A673 (cell line): ENCODE results near the gene CRADD. TPM values are rescaled to one million over a fixed set of nuclear protein-coding genes. Genes with fewer than 3 reads are reported as not detected.

Source experiments
- BruUV-seq: library from RNA; stranded (reverse); fragments of 400-500 nt; replicated peaks from 2 replicates; lab custom pipeline; 2021; lab: Mats Ljungman, UMichigan
- CTCF ChIA-PET: fragments of 300-600 bp; sonication (Branson Sonifier 250); formaldehyde crosslinking; loops from one replicate; lab custom pipeline; 2022; ENCODE audit warnings: antibody characterized with exemption; lab: Charles Lee
- POLR2A ChIA-PET: fragments of 300-600 bp; sonication (Branson Sonifier 250); formaldehyde crosslinking; loops from one replicate; lab custom pipeline; 2022; ENCODE audit warnings: antibody characterized with exemption; ENCODE audit not compliant: low non-redundant PET; lab: Charles Lee
- DNase-seq: peaks from one replicate; pipeline ENCODE4 v3.0.0-alpha.2; 2015; ENCODE audit warnings: low spot score
- H3K27ac ChIP-seq: fragments of 200-600 bp; sonication (generic); 2 replicates; pipeline ENCODE4 v1.5.1; 2016; ENCODE audit warnings: mixed run types, low read depth, mild to moderate bottlenecking, mixed read lengths, antibody characterized with exemption, low read length; ENCODE audit not compliant: poor library complexity, severe bottlenecking
- H3K27me3 ChIP-seq: fragments of 200-600 bp; sonication (generic); replicated peaks from 2 replicates; pipeline ENCODE4 v1.6.1; 2017; ENCODE audit warnings: mixed run types, low read depth, mild to moderate bottlenecking, mixed read lengths, antibody characterized with exemption, low read length; ENCODE audit not compliant: insufficient read depth, poor library complexity
- H3K36me3 ChIP-seq: fragments of 200-600 bp; sonication (generic); 2 replicates; pipeline ENCODE4 v1.6.1; 2016; ENCODE audit warnings: mixed run types, mild to moderate bottlenecking, mixed read lengths, antibody characterized with exemption, low read length; ENCODE audit not compliant: insufficient read depth, poor library complexity, severe bottlenecking
- H3K4me1 ChIP-seq: fragments of 200-600 bp; sonication (generic); 2 replicates; pipeline ENCODE4 v1.6.1; 2017; ENCODE audit warnings: mixed run types, mild to moderate bottlenecking, mixed read lengths, antibody characterized with exemption, low read length; ENCODE audit not compliant: insufficient read depth, poor library complexity, severe bottlenecking
- H3K4me3 ChIP-seq: fragments of 200-600 bp; sonication (generic); 2 replicates; pipeline ENCODE4 v1.5.1; 2016; ENCODE audit warnings: low read depth, mixed run types, mild to moderate bottlenecking, mixed read lengths, low read length; ENCODE audit not compliant: poor library complexity, severe bottlenecking
- H3K9me3 ChIP-seq: fragments of 200-600 bp; sonication (generic); 2 replicates; pipeline ENCODE4 v1.6.1; 2016; ENCODE audit warnings: mixed run types, low read depth, mild to moderate bottlenecking, mixed read lengths, antibody characterized with exemption, low read length; ENCODE audit not compliant: poor library complexity, severe bottlenecking
- EZH2 ChIP-seq: fragments of 200-600 bp; sonication (generic); IDR thresholded peaks from 2 replicates; pipeline ENCODE4 v1.6.1; 2017; ENCODE audit warnings: borderline replicate concordance, low read depth, mild to moderate bottlenecking, mixed read lengths, antibody characterized with exemption, low read length; ENCODE audit not compliant: poor library complexity, severe bottlenecking
- intact Hi-C: fragments of 100-400 bp; cut with micrococcal nuclease; formaldehyde crosslinking; loops from one replicate; pipeline ENCODE4 v1.10.0; 2022; ENCODE audit not compliant: unreplicated experiment
- total RNA-seq: library from RNA; stranded (reverse); gene quantifications from 2 replicates; pipeline ENCODE4 v1.2.3, GENCODE V29; 2021
- TF ChIP-seq, protein P1 (sequence below): fragments of 300-800, 200-600 bp; sonication (generic); conservative IDR thresholded peaks from 2 replicates; pipeline ENCODE4 v1.5.1; 2017; ENCODE audit warnings: low read depth, mild to moderate bottlenecking, antibody characterized with exemption, low read length, moderate library complexity, mixed read lengths

Gene CRADD
- total RNA-seq, 1 experiment from 2014 or later = 9.1 TPM

DNA sequence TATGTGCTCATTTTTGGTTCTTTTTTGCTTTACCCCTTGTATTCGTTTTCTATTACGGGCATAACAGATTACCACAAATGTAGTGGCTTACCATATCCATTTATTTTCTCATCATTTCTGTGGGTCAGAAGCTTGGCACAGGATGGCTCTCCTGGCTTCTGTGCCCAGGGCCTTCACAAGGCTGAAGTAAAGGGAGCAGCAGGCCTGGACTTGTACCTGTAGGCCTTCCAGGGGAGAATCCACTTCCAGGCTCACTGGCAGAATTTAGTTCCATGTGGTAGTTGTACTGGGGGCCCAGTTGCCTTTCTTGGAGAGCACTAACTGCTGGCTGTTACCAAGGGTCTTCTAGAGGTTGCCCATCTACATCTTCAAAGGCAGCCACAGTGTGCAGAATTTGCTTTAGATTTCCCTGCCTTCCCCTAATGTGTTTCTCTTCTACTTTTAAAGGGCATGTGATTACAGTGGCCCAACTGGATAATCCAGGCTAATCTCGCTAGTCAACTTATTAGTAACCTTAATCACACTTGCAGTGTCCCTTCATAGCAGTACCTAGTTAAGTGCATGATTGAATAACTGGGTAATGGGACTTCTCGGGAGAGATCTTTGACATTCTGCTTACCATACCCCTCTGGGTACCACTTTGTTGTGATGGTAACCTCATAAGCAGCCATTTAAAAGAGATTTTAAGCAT is 67.0 kb downstream of the CRADD start:
- TF ChIP-seq, protein P1, sequence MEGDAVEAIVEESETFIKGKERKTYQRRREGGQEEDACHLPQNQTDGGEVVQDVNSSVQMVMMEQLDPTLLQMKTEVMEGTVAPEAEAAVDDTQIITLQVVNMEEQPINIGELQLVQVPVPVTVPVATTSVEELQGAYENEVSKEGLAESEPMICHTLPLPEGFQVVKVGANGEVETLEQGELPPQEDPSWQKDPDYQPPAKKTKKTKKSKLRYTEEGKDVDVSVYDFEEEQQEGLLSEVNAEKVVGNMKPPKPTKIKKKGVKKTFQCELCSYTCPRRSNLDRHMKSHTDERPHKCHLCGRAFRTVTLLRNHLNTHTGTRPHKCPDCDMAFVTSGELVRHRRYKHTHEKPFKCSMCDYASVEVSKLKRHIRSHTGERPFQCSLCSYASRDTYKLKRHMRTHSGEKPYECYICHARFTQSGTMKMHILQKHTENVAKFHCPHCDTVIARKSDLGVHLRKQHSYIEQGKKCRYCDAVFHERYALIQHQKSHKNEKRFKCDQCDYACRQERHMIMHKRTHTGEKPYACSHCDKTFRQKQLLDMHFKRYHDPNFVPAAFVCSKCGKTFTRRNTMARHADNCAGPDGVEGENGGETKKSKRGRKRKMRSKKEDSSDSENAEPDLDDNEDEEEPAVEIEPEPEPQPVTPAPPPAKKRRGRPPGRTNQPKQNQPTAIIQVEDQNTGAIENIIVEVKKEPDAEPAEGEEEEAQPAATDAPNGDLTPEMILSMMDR = no peak
- TF ChIP-seq EZH2 = no peak
- no peak overlapping the region for H3K4me3 ChIP-seq
- peaks cover 10% of the 10 kb centered on the region for H3K4me1 ChIP-seq
- intact Hi-C loops = loop anchor here (2.0 kb wide), 1 partner anchor 173 kb away; no protein-coding TSS in a partner anchor
- BruUV-seq = no TSS peak
- no peak for DNase-seq
- CTCF ChIA-PET = interaction anchor here (0.6 kb wide), 1 partner anchor 175 kb away, joined by 3 read pairs; no protein-coding TSS in a partner anchor
- no peak overlapping the region for H3K27ac ChIP-seq
- POLR2A ChIA-PET = no interaction called here
- no peaks in the 10 kb centered on the region for H3K27me3 ChIP-seq
- no peaks in the 10 kb centered on the region for H3K9me3 ChIP-seq
- H3K36me3 ChIP-seq = no peaks in the 10 kb centered on the region

DNA sequence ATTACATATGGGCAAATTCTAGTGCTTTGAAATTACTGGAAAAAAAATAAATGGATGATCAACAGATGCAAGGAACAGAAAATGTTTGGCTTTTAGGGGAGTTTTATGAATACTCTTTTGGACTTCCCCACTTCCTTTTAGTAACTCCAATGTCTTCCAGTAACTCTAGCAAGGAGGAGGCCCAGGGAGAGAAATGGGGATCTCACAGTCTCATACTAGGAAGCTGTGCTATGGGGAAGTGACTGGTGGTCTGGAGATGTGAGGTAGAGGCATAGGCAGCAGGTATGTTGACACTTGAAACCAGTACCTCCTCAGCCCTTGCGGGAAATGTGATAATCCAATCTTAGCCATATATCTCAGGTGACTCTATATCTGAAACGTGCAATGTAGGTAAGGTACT is 68.1 kb downstream of the CRADD start:
- CTCF ChIA-PET = no interaction called here

DNA sequence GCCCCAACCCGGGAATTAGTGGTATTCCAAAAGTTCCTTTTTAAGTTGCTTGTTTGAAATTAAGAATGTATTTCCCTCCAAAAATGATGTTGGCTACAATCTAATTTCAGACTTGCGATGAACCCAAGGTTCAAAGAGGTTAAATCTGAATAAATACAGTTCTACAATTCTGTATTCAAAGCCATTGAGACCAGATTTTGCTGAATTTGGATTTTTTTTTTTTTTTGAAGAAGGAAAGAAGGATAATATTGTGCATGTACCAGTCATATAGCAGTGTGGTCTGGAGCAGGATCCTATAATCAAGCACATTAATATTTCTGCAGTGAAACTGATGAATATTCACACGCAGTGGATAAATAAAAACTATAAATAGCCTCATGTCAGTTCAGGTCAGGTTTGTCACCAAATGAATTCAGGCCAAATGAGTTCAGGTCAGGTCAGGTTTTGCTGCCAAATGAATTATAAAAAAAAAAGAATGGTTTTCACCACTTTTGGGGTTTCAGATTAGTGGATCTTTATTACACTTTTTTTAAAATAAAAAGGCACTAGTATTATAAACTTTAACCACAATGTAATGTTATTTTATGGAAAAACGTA is 69.5 kb downstream of the CRADD start:
- no peak overlapping the region for H3K27ac ChIP-seq
- DNase-seq = no peak
- POLR2A ChIA-PET = no interaction called here
- no peaks in the 10 kb centered on the region for H3K36me3 ChIP-seq
- BruUV-seq = no TSS peak
- H3K27me3 ChIP-seq = no peaks in the 10 kb centered on the region
- TF ChIP-seq EZH2 = no peak
- TF ChIP-seq, protein P1 = no peak
- CTCF ChIA-PET = no interaction called here
- H3K9me3 ChIP-seq = no peaks in the 10 kb centered on the region
- intact Hi-C loops = no loop called here
- peaks cover 6% of the 10 kb centered on the region for H3K4me1 ChIP-seq
- H3K4me3 ChIP-seq = no peak overlapping the region

More for the DNA sequence above, 68.1 kb downstream of the CRADD start:
- H3K36me3 ChIP-seq = no peaks in the 10 kb centered on the region
- no peak for DNase-seq
- BruUV-seq = no TSS peak
- no peak overlapping the region for H3K27ac ChIP-seq
- intact Hi-C loops = no loop called here
- H3K4me3 ChIP-seq = no peak overlapping the region
- POLR2A ChIA-PET = interaction anchor here (0.6 kb wide), 2 partner anchors 57 to 227 kb away, joined by 4 to 14 read pairs; no protein-coding TSS in a partner anchor
- TF ChIP-seq, protein P1 = no peak
- TF ChIP-seq EZH2 = no peak
- H3K9me3 ChIP-seq = no peaks in the 10 kb centered on the region
- peaks cover 10% of the 10 kb centered on the region for H3K4me1 ChIP-seq
- no peaks in the 10 kb centered on the region for H3K27me3 ChIP-seq
